Stimulated activated CD4-positive, alpha-beta T cell treated with anti-CD3 and anti-CD28 coated beads, Interleukin-12 subunit alpha, Interleukin-12 subunit beta, amount 100 ng/mL, for 48 hours (primary cell): ENCODE data around the gene KIRREL3.
"Not testable (repeated sequence)": the region's sequence is repeated elsewhere in the genome, so short reads cannot be mapped to it uniquely, and the experiment has no call there.

ENCODE experiments used
- DNase-seq, 3 donors: peaks; one replicate each; pipeline ENCODE4 v3.0.0-alpha.2; 2020; ENCODE audit warnings: low read depth in 2 of 3, low spot score in 1 of 3

KIRREL3 gene

DNA sequence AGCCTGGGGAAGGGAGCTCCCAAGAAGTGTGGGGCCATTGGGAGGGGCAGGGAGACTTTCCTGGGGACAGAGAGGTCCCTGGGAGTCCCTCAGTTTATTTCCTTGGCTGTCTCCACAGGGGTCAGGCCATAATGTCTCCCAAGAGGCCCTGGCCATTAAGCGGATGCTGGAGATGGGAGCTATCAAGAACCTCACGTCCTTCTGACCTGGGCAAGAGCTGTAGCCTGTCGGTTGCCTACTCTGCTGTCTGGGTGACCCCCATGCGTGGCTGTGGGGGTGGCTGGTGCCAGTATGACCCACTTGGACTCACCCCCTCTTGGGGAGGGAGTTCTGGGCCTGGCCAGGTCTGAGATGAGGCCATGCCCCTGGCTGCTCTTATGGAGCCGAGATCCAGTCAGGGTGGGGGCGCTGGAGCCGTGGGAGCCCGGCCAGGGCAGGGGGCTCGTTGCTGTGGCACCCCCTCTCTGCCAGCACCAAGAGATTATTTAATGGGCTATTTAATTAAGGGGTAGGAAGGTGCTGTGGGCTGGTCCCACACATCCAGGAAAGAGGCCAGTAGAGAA, 586.6 kb downstream of the KIRREL3 start:
- DNase-seq = no peak

DNA sequence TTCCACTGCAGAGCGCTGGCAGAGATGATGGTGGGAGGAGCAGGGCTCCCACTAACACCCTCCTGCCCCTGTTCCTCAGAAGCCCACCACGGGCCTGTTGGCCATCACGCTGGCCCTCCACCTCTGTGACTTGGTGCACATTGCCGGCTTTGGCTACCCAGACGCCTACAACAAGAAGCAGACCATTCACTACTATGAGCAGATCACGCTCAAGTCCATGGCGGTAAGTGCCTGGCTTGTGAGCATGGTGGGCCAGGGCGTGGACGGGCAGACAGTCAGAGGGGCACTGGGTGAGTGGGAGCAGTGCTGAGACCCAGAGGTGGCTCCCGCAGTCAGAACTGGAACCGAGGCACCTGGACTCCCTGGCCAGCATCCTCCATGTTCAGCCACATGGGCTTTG, 587.1 kb downstream of the KIRREL3 start:
- DNase-seq = no peak

DNA sequence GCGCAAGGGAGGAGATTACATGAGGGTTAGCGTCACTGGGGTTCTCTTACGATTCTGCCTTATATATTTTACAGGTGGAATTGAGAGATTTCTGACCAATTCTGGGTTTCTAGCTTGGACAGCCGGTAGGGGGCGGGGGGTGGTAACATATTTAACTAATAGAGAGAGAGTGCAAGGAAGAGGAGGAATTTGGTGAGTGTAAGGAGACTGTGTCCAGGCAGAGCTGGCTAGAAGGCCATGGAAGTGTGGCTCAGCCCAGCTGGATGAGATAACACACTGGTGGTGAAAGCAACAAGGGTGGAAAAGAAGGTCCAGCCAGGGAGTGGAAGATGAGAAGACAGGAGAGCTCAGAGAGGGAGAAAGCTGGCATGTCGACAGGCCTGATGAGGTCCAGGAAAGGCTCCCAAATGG, 588.6 kb downstream of the KIRREL3 start:
- no peak for DNase-seq

DNA sequence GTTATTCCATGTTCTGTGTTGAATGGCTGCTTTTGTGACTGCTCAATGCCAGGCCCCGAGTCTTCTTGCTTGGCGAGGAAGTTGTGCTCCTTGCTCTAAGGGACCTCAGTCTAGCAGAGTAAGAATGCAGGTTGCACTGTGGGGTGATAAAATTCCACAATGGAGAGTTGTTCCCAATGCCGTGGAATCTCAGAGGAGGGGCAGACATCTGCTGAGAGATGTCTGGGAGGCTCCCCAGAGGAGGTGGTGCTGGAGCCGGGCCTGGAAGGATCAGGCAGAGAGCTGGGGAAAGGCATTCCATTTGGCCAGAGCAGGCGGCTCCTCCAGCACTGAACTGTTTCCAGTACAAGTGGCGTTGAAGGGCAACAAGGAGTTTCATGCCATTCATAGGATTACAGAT, 589.9 kb downstream of the KIRREL3 start:
- no peak for DNase-seq

DNA sequence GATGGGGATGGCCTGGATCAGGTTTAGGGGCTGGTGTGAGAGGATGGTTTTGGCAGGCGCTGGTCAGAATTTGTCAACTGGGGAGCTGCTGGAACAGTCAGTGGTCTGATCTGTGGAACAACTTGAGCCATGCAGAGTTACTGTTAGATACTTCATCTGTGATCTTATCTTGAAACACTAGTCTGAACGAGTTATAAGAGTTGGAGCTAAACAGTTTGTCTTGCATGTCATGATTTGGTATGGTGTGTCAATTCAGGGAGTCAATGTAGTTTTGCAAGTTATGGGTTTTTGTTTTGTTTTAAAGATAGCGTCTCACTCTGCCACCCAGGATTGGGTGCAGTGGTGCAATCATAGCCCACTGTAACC, 591.0 kb downstream of the KIRREL3 start:
- DNase-seq = no peak

DNA sequence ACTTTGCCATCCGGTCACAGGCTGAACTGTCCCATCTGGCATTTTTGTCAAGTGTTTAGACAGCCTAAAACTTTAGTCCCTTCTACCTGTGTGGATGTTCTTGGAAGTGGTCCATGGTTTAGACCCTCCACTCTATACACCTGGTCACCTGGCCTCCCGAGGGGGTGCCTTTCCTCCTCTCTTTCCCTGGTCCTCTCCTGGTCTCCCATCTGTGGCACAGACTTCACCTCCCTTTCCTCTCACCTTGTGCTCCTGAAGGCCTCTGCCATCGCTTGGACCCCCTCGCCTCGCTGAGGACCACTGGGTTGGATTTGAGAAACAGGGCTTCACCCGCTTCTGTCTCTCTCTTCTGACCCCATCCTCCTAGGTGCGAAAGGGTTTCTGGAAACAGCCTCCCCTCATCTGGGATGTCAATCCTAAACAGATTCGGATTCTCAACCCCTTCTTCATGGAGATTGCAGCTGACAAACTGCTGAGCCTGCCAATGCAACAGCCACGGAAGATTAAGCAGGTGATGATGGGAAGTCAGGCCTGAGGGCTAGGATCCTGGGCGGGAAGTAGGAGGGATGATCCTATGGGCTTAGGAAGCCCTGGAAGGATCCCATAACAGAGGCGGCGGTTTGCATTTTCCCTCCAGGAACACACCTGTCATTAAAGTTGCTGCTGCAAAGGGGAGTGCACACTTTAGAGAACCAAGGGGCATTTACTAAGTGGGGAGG, 591.5 kb downstream of the KIRREL3 start:
- no peak for DNase-seq

DNA sequence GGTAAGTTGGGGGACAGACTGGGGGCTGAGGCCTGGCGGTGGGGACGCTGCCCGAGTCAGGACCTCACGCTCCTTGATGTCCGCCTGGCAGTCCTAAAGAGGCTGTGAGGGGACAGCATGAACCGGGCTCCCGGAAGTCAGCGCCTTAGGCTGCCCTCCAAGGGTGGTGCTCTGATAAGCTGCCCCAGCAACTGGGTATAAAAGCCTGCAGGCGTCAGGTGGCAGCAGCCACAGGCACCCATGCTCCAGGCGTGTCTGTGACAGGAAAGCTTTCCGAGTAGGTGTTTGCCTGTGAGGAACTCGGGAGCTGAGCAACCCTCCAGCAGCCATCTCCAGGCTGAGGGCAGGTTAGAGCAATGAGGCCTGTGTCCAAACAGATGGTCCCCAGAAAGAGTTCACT, 592.1 kb downstream of the KIRREL3 start:
- no peak for DNase-seq

DNA sequence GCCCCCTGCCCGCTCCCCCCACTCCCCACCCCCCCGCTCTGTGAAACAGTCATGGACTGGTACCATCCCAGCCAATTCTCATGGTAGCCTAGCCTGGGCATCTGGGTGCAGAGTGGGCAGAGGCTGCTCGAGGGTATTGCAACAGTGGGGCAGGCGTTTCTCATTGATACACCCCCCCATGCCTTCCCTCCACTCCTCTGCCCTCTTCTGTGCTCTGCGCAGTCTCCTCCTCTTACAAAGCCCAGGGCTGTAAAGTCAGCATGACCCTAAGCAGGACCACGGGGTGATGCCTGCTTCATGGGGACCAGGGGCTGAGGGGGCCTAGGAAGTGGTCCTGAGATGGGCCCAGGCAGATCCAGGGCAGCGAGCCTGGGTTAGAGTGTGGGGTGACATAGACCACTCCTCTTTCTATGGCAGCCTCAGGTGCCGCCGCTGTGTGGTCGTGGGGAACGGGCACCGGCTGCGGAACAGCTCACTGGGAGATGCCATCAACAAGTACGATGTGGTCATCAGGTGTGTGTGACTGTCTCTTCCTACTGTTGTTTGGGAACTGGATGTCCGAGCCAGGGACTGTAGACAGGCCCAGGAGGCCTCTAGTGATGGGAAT, 592.8 kb downstream of the KIRREL3 start:
- no peak for DNase-seq

DNA sequence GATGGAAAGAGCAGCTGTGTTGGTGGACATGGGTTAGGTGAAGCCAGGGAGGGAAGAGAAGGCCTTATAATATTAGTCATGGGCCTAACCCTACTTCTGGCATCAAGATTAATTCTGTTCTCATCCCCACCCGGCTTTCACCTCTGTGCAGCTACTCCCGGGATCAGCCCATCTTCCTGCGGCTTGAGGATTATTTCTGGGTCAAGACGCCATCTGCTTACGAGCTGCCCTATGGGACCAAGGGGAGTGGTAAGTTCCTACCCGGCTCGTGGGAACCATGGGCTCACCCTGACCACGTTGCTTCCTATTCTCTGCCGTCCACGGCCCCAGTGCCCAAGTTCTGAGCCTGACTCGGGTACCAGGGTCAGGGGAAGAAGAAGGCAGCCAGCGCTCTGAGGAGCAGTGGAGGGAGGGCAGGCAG, 593.5 kb downstream of the KIRREL3 start:
- DNase-seq = no peak

DNA sequence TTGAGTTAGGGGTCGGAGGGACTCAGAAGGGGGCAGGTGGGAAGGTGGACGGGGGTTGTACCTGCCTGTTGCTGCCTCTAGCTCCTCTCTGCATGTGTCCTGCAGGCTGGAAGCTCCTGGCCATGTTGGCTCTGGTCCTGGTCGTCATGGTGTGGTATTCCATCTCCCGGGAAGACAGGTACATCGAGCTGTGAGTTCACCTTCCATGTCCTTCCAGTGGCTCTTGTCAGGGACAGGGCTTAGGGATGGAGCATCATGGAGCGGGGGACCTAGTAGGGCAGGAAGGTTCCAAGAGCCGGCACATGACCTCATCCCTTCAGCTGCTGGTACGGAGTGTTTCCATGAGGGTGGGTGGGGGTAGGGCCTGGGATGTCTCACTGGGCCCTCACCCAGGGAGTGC, 594.2 kb downstream of the KIRREL3 start:
- DNase-seq = no peak

DNA sequence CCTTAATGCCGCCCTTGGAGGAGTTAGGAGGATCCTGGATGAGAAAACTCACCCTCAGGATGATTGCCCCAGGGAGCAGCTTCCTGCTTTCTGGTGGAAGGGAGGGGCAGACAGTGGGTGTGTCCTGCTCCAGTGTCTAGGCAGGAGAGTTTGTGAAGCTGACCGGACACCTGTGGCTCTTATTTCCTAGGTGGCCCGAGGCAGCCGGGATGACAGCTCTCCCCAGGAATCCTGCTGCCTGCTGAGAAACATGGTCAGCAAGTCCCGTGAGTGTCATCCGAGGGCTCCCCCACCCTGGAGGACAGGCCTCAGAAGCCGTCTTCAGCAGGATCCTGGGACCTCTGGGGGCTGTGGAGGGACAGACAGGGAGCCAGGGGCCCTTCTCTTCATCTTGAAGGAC, 594.7 kb downstream of the KIRREL3 start:
- DNase-seq = no peak

DNA sequence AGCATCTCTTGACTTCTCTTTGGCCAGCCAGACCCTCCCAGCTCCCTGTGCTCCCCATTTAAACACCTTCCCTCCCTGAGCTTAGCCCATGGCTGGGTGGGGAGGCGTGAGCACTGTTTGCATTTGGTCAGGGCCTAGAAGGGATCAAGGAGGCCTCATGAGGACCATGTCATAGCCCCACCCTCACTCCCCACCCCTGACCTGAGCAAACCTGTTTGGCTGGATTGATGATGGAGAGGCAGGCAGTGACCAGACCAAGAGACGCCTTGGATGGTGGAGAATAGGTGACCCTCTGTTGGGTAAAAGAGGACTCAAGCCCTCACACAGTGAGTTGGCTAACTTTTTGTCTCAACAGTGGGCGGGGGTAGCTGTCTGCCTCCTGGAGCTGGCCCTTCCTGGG, 595.2 kb downstream of the KIRREL3 start:
- no peak for DNase-seq

DNA sequence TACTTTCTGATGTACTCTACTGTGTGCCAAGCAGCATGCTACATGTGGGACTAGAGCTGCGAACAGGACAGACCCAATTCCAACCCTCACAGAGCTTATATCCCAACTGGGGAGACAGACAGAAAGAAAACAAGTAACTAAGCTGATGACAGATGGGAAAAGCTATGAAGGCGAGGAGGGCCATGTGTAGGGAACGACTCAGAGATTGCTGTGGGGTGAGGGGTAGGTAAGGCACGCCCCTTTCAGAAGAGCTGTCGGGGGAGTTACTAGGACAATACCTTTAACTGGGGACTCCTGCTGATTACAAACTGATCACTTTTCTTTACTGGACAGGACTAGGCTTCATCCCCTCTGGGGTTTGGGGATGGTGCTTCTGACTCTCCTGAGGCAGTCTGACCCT, 596.2 kb downstream of the KIRREL3 start:
- no peak for DNase-seq

DNA sequence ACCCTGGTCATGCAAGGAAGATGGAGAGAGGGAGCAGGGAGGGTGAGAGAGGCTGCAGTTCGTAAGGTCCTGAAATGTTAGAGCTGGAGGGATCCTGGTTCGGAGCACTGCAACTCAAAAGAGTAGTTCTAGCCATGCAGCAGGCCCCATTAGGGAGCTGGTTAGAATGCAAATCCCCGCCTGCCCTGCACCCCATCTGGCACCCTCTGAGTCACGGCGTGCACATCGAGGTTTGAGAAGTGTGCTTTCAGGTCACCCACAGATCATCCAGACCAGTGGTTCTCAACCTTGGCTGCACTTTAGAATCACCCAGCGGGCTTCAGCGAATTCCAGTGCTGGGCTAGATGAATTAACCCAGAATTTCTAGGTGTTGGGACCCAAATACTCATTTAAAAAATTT, 596.9 kb downstream of the KIRREL3 start:
- no peak for DNase-seq

DNA sequence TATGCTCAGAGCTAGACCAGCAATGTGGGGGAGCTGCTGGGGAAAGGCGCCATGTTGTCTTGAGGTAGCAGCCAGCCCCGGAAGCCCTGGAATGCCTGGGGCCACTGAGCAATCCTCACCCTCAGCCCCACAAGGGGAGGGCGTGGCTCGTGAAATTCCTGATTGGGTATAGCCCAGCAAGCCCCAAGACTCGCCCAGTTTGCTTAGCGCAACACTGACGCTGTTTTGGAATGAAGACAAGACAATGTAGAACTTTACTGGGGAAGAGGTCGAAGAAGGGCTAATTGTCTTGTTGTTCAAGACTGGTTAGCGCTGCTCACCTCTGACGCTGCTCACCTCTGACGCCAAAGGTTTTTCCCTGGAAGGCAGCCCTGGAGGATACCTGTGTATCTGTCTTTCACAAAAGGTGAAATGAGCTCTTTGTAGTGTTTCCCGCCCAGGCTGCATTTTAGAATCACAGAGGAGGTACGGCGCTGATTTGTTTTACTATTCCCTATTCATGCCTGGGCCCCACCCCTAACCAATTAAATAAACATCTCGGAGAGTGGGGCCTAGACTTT, 597.5 kb downstream of the KIRREL3 start:
- DNase-seq = no peak

DNA sequence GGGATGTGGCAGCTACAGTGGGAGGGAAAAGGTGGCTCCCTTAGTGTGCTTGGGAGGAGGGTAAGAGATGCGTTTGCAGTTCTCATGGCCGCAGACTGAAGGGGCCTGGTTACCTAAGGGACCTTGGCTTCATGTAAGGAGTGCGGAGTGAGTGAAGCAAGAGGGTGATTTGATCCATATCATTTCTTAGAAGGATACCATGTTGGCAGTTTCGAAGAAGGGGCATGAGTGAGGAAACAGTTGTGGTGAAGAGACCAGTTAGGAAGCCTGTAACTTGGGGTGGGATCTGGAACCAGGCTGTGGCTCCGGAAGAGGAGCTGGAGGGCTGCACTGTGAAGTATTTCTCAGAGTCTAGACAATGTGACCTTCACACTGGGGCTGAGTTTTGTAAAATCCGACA, 600.1 kb downstream of the KIRREL3 start:
- DNase-seq = no peak

DNA sequence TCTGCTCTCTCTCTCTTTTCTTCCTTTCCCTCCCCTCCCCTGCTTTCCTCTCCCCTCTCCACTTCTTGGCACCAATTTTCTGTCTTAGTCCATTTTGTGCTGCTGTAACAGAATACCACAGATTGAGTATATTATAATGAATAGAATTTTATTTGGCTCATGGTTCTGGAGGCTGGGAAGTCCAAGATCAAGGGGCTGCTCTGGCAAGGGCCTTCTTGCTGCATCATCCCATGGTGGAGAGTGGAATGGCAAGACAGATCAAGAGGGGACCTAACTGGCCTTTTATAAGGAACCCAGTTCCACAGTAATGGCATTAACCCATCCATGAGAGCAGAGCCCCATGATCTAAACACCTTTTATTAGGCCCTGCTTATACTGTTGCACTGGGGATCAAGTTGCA, 600.6 kb downstream of the KIRREL3 start:
- DNase-seq = no peak

DNA sequence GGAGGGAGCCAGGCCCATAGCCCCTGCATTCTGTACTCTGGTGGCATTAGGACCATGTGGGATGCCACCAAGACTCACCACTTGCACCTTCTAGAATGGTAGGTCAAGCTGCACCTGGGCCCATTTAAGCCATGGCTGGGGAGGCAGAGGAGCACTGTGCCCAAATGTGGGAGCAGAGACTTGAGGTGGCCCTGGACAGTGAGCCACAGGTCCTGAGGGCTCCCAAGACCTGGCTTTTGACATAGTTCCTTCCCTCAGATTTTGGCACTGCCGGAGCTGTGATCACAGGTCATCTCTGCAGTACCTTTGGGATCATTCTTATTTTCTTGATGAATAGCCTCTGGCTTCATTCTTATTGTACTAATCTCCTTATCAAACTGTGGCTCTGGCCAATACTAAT, 601.8 kb downstream of the KIRREL3 start:
- DNase-seq = no peak

DNA sequence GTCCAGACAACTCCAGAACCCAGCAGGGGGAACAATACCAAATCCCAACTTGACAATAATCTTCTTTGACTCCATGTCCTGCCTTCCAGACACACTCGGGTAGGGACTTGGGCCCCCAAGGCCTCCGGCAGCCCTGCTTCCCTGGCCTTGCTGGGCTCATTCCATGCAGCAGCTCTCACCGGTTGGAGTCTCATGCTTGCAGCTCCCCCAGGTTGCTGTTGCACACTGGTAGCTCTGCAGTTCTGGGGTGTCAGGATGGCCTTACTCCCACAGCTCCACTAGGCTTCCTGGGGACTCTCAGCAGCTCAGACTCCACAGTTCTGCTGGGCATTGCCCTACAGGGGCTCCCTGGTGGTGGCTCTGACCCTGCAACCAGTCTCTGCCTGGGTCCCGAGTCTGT, 602.3 kb downstream of the KIRREL3 start:
- DNase-seq = no peak

DNA sequence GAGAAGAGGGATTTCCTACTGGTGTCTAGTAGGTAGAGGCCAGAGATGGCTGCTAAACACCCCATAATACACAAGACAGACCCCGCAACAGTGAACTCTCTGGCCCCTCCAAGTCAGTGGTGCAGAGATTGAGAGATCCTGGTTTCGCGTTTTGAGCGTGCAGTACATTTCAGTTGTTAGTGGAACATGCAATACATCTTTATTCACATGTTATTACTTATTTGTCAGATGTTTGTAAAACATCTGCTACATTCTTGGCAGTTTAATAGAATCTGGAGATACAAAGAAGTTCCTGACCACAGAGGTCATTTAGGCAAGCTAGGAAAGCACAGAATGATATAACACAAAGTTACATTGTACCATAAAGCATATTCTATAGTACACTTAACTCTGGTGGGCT, 603.6 kb downstream of the KIRREL3 start:
- no peak for DNase-seq

DNA sequence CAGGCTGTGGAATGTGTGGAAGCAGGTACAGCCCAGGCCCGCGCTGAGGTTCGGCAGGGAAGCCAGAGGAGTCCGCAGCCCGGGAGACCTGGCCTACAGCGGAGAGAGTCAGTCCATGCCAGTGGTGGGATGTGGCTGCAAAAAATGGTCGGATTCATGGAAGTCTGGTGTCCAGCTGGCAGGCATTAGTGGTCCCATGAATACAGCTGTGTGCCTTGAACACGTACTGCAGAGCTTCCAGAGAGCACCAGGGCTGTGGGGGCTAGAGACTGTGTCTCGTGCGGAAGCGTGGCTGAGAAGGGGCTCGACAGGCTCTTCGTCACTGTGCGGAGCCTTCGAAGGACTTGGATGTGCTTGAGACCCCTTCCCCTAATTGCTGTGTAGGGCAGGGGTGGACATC, 604.3 kb downstream of the KIRREL3 start:
- DNase-seq = not testable (repeated sequence)

DNA sequence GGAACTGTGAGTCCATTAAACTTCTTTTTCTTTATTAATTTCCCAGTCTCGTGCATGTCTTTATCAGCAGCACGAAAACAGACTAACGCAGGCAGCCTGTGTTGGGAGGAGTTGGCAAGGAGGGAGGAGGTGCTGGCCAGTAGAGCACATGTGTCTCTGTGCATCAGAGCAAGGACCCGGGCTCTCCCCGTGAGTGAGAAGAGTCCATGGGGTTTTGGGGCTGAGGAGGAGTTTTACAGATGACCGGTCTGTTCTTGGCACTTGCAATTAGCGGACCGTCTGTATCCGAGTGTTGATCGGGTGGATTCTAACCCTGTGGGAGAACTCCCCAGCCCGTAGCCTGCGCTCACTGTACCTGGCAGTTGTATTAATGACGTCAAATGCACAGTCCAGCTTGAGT, 604.8 kb downstream of the KIRREL3 start:
- not testable (repeated sequence) for DNase-seq
